Prostate gland (tissue), 2 donors: ENCODE measurements around the gene CTTN.

Experiments used
- CTCF ChIP-seq, 4 experiments: fragments of 200-600 bp in 2 of 4; fragments of 450-650 bp in 2 of 4; sonication (generic) in 2 of 4; IDR thresholded peaks; 1 replicate in 3 of 4; 2 replicates in 1 of 4; pipeline ENCODE4 v1.5.1; 2016 to 2019; ENCODE audit warnings: antibody characterized with exemption in 4 of 4, mild to moderate bottlenecking in 2 of 4, moderate library complexity in 2 of 4
- POLR2A ChIP-seq: fragments of 450-650 bp; IDR thresholded peaks from one replicate; pipeline ENCODE4 v1.6.1; 2016; ENCODE audit warnings: antibody characterized with exemption, mild to moderate bottlenecking
- POLR2AphosphoS5 ChIP-seq: sonication (generic); formaldehyde crosslinking; IDR thresholded peaks from one replicate; pipeline ENCODE4 v1.6.1; 2017; ENCODE audit warnings: antibody characterized with exemption

GRCh38 chr11:70409871-70410270, 11.5 kb downstream of the CTTN start:
- no peak for TF ChIP-seq CTCF (IDR thresholded peaks at IDR 0.05)
- no peak for TF ChIP-seq POLR2AphosphoS5
- TF ChIP-seq POLR2A: no peak
